Measurements from ENCODE around the gene KLK10.

The KLK10 gene

GRCh38 chr19:50979758-50980157 is 39.8 kb downstream of the KLK10 start:
- Histone ChIP-seq H3K4me1 (ENCODE audit: insufficient read depth, low read length, severe bottlenecking) (no peaks in the 10 kb centered on the region), H3K9me2 (ENCODE audit: low read depth, low read length) (no peaks in the 10 kb centered on the region), H3K9ac (ENCODE audit: low read length) (no peak overlapping the region), H4K20me1 (ENCODE audit: insufficient read depth, low read length) (no peaks in the 10 kb centered on the region), H3F3A (ENCODE audit: insufficient read depth, low read length) (no peaks in the 10 kb centered on the region), H3K4me3 (ENCODE audit: low read depth, low read length, poor library complexity, severe bottlenecking) (no peak overlapping the region), H3K9me3 (ENCODE audit: low read length) (no peaks in the 10 kb centered on the region), H2AFZ (ENCODE audit: low read length) (no peak overlapping the region), H3K36me3 (ENCODE audit: insufficient read depth, low read length) (no peaks in the 10 kb centered on the region), H3K27me3 (ENCODE audit: insufficient read depth, low read length) (no peaks in the 10 kb centered on the region), H3K27ac (ENCODE audit: low read depth, low read length, poor library complexity, severe bottlenecking) (no peak overlapping the region), H3K4me2 (ENCODE audit: low read length) (no peak overlapping the region), H3K79me2 (ENCODE audit: insufficient read depth, low read length) (no peaks in the 10 kb centered on the region)
- TF ChIP-seq CTCF (IDR thresholded peaks at IDR 0.05; ENCODE audit: low read length) (no peak), EZH2 (IDR thresholded peaks at IDR 0.05; ENCODE audit: borderline replicate concordance, low read length) (no peak)

- Histone ChIP-seq H3F3A (ENCODE audit: insufficient read depth, low read length) (no peaks in the 10 kb centered on the region), H3K9me3 (ENCODE audit: low read length) (no peaks in the 10 kb centered on the region), H3K27me3 (ENCODE audit: insufficient read depth, low read length) (no peaks in the 10 kb centered on the region), H3K4me3 (ENCODE audit: low read depth, low read length, poor library complexity, severe bottlenecking) (no peak overlapping the region), H3K79me2 (ENCODE audit: insufficient read depth, low read length) (no peaks in the 10 kb centered on the region), H2AFZ (ENCODE audit: low read length) (no peak overlapping the region), H3K4me2 (ENCODE audit: low read length) (no peak overlapping the region), H4K20me1 (ENCODE audit: insufficient read depth, low read length) (no peaks in the 10 kb centered on the region), H3K4me1 (ENCODE audit: insufficient read depth, low read length, severe bottlenecking) (no peaks in the 10 kb centered on the region), H3K9me2 (ENCODE audit: low read depth, low read length) (no peaks in the 10 kb centered on the region), H3K27ac (ENCODE audit: low read depth, low read length, poor library complexity, severe bottlenecking) (no peak overlapping the region), H3K9ac (ENCODE audit: low read length) (no peak overlapping the region), H3K36me3 (ENCODE audit: insufficient read depth, low read length) (no peaks in the 10 kb centered on the region)
- no peak for TF ChIP-seq CTCF (IDR thresholded peaks at IDR 0.05; ENCODE audit: low read length)
- no peak for TF ChIP-seq EZH2 (IDR thresholded peaks at IDR 0.05; ENCODE audit: borderline replicate concordance, low read length)
These were observed 40.6 kb downstream of the KLK10 start for GRCh38 chr19:50978772-50979390.

- H4K20me1 ChIP-seq (ENCODE audit: insufficient read depth, low read length) = no peaks in the 10 kb centered on the region
- H3K4me3 ChIP-seq (ENCODE audit: low read depth, low read length, poor library complexity, severe bottlenecking) = no peak overlapping the region
- no peaks in the 10 kb centered on the region for H3K79me2 ChIP-seq (ENCODE audit: insufficient read depth, low read length)
- H3F3A ChIP-seq (ENCODE audit: insufficient read depth, low read length) = no peaks in the 10 kb centered on the region
- H3K9me3 ChIP-seq (ENCODE audit: low read length) = no peaks in the 10 kb centered on the region
- no peaks in the 10 kb centered on the region for H3K4me1 ChIP-seq (ENCODE audit: insufficient read depth, low read length, severe bottlenecking)
- no peak overlapping the region for H3K9ac ChIP-seq (ENCODE audit: low read length)
- H3K27ac ChIP-seq (ENCODE audit: low read depth, low read length, poor library complexity, severe bottlenecking) = no peak overlapping the region
- TF ChIP-seq EZH2 (IDR thresholded peaks at IDR 0.05; ENCODE audit: borderline replicate concordance, low read length) (no peak), CTCF (IDR thresholded peaks at IDR 0.05; ENCODE audit: low read length) (no peak)
- H3K27me3 ChIP-seq (ENCODE audit: insufficient read depth, low read length) = no peaks in the 10 kb centered on the region
- no peak overlapping the region for H3K4me2 ChIP-seq (ENCODE audit: low read length)
- H3K9me2 ChIP-seq (ENCODE audit: low read depth, low read length) = no peaks in the 10 kb centered on the region
- no peak overlapping the region for H2AFZ ChIP-seq (ENCODE audit: low read length)
- no peaks in the 10 kb centered on the region for H3K36me3 ChIP-seq (ENCODE audit: insufficient read depth, low read length)
These were observed 41.9 kb downstream of the KLK10 start for GRCh38 chr19:50977626-50978025.
